ENCODE measurements around the gene IGF2BP1.
"Not testable (repeated sequence)": the region's sequence is repeated elsewhere in the genome, so short reads cannot be mapped to it uniquely, and the experiment has no call there.

IGF2BP1 gene

DNA sequence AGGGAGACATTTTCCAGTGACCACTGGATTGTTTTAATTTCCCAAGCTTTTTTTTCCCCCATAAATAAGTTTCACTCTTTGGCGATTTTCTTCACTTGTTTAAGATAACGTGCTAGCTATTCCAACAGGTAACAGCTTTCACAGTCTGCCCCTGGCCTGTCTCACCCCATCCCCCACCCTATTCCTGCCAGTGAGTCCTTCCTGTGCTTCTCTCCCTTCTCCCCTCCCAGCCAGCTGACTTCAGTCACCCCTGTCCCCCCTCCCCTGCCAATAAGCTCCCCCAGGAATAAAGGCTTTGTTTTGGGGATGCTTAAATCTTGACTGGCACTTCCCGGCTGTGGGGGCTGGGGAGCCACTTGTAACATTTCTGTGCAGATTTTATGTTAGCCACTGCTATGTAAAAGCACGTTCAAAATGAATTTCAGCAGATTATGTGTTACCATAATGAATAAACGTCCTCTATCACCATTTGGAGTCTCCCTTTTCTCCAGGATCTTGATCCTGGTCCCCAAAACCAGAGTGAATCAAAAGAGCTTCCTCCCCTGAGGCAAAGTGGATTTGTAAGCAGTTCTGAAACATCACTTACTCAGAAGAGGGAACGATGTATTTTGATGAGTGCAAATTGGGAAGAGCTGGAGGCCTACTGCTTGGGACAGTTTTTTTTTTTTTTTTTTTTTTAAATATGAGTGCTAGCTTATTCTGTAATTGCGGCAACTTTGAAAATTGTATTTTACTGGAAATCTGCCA is 58.2 kb downstream of the IGF2BP1 start:
- FAIRE-seq = no peak

DNA sequence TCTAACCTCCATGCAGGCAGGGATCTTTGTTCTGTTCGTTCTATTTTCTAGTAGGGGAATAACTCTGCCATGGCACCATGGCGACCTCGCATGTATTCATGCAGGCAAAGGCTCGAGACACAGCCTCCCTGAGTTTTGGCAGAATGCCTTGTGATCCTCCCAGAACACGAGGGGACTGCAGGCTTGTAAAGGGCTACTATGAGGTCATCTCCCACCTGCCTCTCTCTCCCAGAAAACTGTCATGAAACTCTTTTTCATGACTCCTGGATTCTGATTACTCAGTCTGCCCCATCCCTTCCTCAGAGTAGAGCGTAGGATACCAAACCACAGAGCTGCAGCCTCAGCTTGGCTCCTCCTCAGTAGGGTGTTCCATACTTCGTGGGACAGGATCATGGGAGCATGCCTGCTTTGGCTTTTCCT is 64.3 kb downstream of the IGF2BP1 start:
- FAIRE-seq = no peak

DNA sequence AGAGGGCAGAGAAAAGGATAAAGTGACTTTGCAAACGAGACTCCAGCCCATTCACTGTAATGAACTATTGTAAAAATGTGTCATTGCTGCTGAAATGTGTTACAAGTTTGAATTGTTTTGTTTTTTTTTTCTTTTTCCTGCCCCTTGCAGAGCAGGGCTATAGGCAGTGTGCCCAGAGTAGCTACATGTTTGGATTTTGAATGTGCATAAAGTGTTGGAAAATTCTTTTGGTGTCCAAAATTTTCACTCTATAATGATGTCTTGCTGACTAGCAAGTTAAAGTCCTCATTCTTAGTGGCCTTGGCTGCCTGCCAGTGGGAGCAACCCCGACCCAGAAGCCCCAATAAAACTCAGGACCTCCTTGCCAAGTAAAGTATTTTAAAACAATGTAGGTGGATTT is 66.5 kb downstream of the IGF2BP1 start:
- FAIRE-seq = no peak

DNA sequence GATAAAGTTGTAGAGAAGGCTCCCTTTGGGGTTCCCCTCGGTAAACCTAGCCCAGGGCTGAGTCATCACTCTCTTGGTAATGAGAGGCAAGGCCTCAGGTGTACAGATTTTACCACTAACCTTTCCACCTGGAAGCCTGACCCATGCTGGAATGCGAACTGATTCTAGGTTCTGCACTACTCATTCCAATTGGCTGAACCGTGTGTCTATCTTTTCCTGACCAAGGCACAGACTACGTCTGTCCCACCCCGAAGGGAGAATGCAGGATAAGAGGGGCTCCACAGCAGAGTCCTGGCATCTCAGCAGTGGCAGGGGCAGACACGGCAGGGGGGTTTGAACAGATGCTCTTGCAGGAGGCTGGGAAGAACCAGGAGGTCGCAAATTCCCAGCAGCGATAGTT is 70.0 kb downstream of the IGF2BP1 start:
- no peak for FAIRE-seq

DNA sequence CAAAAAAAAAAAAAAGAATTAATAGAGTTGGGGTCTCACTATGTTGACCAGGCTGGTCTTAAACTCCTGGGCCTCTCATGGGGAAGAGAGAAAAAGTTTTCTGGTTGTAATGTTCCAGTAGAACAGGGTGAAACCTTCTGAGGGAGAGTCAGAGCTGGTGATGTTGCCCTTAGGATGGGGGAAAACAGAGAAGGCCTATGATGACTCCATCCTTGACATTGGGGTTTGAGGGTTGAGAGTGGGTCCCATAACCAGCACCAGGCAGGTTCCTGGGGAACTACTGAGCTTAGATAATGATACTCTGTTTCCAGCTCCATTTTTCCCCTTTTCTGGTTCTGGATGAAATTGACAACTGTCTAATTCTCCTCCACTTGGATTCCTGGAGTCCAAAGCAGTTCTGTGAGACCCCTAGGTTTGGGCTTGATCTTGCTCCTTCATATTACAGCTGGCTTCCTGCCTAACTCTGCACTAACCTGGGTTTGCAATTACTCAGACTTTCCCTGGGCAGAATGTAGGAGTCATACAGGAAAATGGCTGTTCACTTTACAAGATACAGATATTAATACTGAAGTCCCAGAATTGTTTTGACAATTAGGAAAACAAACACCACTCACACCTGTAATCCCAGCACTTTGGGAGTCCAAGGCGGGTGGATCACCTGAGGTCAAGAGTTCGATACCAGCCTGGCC is 72.5 kb downstream of the IGF2BP1 start:
- FAIRE-seq = no peak

DNA sequence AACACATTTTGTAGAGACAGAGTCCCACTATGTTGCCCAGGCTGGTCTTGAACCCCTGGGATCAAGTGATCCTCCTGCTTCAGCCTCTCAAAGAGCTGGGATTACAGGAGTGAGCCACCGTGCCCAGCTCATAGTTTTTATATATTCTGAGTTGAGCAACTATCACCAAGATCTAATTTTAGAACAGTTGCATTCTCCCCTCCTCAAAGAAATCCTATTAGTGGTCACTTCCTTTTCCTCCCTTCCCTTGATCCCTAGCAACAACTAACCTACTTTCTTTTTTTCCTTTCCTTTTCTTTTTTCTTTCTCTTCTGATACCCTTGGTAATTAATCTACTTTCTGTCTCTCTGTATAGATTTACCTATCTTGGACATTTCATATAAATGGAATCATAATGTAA is 73.9 kb downstream of the IGF2BP1 start:
- no peak for FAIRE-seq

DNA sequence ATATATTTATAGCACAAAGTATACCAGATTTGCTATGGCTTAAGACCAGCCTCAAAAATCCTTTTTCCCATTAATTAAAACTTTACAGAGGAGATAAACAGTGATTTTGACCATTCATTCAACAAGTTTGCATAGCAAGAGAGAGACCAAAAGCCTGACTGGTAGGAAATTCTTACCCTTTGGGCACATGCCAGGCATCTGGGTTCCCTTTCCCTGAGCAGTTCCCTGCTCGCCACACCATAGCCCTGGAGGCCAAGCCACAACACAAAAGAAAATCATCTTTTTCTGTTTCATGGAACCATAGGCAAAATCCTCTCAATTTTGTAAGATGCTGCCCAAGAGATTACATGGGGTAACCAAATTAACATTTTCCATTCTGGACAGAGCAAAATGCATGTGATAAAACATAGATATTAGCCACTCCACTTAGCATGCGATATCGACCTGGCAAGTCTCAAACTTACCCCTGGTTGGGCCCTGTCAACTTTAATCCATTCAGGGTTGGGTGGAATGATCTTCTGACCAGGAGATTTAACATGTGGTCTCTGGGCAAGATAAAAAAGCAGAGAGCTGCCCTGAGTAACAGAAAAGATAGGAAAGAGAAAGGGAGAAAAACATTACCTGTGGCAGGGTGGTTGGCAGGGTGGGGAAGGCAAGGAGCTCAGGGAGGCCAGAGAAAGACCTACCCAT is 77.8 kb downstream of the IGF2BP1 start:
- FAIRE-seq = no peak

DNA sequence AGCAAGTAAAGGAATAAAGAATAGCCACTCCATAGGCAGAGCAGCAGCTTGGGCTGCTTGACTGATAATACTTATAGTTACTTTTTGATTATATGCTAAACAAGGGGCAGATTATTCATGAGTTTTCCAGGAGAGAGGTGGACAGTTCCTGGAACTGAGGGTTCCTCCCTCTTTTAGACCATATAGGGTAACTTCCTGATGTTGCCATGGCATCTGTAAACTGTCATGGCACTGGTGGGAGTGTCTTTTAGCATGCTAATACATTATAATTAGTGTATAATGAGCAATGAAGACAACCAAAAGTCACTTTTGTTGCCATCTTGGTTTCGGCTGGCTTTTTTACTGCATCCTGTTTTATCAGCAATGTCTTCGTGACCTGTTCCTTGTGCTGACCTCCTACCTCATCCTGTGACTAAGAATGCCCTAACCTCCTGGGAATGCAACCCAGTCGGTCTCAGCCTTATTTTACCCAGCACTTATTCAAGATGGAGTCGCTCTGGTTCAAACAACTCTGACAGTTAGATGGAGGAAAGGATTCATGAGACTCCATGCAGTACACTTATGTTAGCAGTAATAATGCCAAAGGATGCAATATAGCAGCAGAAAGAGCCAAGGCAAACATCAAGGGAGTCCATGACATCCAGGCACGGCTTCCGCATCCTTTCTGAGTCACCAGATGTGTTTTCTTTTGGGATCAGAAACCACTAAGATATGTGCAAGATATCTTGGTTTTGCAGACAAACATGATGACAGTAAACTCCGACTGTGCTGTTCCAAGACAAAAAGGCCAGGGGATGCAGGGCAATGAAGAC is 79.6 kb downstream of the IGF2BP1 start:
- no peak for FAIRE-seq

DNA sequence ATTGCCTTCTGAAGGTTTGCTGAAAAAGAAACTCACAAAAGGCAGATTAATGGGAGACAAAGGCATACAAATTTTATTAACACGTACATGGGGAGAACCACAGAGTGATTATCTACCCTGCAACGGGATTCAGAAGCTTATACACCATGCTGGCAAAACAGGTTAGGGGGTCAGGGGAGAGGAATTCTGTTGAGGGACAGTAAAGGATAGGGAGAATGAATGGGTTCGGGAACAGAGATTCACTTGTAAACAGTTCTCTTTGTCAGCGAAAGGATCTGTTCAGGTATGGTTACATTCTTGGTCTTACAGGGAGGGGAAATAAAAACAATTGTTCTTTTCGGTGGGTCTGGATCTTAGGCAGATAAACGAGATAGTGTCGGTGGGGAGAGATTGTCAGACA is 81.1 kb downstream of the IGF2BP1 start:
- FAIRE-seq = no peak

DNA sequence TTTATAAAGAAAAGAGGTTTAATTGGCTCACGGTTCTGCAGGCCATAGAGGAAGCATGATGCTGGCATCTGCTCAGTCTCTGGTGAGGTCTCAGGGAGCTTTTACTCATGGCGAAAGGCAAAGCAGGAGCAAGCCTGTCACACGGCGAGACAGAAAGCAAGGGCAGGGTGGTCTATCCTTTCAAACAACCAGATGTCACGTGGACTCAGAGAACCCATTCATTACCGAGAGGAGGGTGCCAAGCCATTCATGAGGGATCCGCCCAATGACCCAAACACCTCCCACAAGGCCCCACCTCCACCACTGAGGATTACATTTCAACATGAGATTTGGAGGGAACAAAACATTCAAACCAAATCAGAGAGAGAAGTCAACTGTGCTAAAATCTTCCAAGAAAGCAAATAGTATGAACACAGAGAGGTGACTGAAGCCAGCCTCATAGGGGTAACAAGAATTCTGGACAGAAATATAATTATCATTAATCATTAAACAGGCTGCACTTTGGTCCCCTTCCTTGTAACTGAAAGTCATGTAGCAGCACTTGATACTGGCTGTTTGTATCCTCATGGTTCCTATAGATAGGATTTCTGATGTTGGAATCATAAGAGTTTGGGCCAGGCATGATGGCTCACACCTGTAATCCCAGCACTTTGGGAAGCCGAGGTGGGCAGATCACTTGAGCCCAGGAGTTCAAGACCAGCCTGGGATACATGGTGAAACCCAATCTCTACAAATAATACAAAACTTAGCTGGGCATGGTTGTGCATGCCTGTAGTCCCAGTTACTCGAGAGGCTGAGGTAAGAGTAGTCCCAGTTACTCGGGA is 82.9 kb downstream of the IGF2BP1 start:
- FAIRE-seq = no peak

DNA sequence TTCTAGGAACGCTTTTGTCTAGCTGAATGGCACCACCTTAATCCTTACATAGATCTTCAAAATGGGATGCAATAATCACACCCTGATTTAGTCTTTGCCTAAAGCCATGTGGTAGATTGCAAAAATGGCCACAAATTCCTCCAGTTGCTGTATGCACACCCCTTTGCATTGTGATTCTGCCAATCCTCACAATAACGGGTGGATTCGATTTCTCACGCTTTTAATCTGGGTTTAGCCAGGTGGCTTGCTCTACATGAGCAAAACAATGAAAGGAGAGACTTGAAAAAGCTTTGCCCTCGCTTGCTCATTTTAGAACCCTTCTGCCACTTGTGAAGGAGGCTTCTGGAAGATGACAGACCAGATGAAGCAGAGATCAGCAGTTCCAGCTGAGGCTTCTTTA is 85.0 kb downstream of the IGF2BP1 start:
- no peak for FAIRE-seq

DNA sequence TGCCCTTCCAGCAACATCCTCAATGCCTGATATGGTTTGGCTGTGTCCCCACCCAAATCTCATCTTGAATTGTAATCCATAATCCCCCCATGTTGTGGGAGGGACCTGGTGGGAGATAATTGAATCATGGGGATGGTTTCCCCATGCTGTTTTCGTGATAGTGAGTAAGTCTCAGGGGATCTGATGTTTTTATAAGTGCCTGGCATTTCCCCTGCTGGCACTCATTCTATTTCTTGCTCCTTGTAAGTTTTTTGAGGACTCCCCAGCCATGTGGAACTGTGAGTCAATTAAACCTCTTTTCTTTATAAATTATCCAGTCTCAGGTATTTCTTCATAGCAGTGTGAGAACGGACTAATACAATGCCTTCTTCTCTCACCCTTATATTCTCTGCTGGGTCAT is 87.9 kb downstream of the IGF2BP1 start:
- FAIRE-seq = not testable (repeated sequence)

DNA sequence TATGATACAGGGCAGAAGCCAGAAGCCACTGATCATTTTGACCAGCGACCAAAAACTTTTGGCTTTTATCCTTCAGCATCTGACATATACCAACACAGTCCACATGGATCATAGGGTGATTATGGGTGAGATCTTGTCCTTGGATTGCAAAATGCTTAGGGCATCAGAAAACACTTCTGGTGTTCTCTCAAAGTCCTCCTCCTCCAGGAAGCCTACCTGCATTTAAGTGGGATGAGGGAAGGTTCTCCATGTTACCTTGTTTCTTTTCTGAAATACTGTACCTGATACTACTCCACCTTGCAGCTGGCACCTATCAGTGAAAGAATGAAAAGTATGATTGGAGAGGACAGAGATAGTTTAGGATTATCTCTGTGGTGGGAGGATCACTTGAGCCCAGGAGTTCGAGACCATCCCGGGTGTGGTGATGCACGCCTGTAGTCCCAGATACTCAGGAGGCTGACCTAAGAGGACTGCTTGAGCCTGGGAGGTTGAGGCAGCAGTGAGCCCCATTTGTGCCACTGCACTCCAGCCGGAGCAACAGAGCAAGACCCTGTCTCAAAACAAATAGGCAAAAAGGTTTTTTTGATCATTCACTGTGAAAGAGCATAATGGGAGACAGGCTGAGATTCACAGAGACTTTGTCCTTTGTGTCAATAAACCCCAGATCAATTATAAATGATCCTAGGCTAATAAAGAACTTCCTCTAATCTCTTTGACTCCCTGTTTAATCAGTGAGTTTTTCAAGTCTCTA is 88.6 kb downstream of the IGF2BP1 start:
- FAIRE-seq = no peak

DNA sequence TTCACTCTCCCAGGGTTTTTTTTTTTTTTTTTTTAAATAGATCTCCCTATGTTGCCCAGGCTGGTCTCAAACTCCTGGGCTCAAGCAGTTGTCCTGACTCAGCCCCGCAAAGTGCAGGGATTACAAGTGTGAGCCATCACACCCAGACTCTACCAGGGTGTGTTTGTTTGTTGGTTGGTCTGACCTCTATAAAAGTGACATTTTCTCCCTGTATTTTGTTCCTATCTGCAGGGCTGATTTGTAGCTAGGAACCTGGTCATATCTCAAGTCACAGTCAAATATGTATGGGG is 89.1 kb downstream of the IGF2BP1 start:
- no peak for FAIRE-seq

DNA sequence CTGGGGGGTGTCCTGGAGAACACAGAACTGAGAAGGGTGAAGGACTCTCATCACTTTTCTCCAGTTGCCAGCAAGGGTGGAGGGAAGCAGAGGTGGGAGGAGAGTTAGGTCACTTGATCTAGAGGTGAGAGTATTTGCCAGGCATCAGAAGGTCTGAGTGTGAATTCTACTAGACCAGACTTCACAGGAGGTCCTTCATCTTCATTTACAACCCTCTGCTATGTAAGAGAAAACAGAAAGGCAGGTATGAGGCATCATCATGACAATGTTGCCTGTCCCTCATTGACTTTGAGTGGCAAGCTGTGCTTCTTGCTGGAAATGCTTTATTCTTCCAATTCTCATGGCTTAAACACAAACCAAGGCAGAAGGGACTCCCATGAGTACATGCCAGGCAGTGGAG is 89.5 kb downstream of the IGF2BP1 start:
- FAIRE-seq = no peak

DNA sequence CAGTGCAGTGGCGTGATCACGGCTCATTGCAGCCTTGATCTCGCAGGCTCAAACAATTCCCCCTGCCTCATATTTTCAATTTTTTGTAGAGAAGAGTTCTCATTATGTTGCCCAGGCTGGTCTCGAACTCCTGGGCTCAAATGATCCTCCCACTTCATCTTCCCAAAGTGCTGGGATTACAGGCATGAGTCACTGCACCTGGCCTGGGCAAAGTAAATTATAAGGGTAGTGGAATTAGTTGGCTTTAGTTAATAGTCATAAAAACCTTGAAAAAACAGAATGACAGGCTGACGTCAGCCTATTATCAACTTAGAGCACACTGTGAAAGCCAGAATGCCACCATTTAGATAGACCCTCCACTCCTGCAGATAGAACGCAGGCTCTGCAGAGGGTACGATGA is 91.9 kb downstream of the IGF2BP1 start:
- no peak for FAIRE-seq

DNA sequence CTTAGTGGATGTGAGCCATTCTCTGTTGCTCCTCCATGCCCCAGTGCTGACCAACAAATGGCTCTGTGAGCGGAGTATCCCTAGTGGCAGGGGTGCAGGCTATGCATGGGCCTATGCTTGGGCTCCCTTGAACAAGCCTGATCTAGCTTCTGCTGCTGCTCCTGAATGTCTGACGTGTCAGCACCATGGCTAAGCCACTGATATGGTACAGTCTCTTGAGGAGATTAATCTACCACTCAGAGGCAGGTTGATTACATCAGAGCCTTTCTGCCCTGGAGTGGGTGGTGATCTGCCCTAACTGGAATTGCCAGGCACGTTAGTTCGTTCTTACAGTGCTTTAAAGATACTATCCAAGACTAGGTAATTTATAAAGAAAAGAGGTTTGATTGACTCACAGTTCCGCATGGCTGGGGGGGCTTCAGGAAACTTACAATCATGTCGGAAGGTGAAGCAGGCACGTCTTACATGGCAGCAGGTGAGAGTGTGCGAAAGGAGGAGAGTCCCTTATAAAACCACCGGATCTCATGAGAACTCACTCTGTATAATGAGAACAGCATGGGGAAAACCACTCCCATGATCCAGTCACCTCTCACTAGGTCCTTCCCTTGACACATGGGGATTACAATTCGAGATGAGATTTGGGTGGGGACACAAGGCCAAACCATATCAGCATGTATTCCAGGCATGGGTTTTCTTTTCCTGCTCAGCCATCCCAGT is 93.9 kb downstream of the IGF2BP1 start:
- no peak for FAIRE-seq

DNA sequence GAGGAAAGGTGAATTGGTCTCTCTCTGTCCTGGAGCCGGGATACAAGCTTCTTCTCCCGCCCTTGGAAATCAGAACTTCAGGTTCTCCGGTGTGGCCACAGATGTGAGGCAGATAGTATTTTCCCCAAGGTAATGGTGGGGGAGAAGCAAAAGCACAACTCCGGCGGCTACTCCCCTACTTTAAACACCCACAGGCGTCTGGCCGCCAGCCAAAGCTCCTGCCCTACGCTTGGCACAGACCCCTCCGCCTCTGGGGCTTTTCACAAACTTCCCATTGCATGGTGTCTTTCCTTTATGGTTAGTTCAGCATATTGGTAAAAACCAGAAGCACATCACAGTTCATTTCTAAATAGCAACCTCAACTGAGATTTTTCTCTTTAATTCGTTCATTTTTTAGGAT is 95.9 kb downstream of the IGF2BP1 start:
- no peak for FAIRE-seq

DNA sequence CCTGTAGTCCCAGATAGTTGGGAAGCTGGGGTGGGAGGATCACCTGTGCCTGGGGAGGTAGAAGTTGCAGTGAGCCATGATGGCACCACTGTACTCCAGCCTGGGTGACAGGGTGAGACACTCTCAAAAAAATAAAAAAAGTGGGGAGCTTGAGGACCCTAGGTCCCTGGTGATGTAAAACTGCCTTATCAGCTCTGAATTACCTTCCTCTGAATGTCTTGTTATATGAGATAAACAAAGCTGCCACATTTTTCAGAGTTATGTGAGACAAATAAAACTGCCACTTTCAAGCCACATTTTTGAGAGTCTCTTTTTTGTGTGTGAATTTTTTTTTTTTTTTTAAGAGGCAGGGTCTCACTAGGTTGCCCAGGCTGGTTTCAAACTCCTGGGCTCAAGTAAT is 103.4 kb downstream of the IGF2BP1 start:
- FAIRE-seq = no peak

DNA sequence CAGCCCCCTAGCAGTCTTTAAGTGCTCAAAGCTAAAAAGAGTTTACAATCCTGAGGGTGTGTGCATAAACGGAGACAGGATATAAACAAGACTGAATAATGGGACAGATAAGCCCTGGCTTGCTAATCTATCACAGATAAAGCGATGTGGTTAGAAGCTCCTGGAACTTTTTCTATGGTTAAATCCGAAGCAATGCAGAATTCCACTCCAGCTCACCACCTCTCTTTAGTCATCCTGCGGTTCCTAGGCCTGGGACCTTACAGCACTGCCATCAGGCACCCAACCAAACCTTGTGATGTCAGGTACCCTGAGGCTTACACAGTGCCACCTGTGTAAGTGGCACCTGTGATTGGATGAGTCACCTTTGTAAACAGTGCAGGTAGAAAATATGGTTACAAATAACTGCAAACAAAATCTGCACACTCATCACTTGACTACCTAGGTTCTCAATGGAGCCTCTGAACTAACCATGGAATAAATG is 103.9 kb downstream of the IGF2BP1 start:
- FAIRE-seq = no peak

DNA sequence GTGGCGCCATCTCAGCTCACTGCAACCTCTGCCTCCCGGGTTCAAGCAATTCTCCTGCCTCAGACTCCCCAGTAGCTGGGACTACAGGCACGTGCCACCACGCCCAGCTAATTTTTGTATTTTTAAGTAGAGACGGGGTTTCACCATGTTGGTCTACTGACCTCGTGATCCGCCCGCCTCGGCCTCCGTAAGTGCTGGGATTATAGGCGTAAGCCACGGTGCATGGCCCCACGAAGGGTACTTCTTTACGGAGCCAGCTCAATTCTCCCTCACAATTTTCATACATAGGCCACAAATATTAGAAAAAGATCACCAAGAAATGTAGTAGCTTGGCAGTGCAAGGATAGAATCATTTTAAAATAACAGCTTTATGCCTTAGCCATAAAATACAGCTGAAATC is 106.2 kb downstream of the IGF2BP1 start:
- not testable (repeated sequence) for FAIRE-seq
